UCSD-AML1 (cell line): Measurements from ENCODE around the gene SAMD8.

ENCODE experiments used
- DNase-seq: peaks from one replicate; lab custom pipeline; 2025; ENCODE audit not compliant: unreplicated experiment; lab: John Stamatoyannopoulos, UW

SAMD8 gene

DNA sequence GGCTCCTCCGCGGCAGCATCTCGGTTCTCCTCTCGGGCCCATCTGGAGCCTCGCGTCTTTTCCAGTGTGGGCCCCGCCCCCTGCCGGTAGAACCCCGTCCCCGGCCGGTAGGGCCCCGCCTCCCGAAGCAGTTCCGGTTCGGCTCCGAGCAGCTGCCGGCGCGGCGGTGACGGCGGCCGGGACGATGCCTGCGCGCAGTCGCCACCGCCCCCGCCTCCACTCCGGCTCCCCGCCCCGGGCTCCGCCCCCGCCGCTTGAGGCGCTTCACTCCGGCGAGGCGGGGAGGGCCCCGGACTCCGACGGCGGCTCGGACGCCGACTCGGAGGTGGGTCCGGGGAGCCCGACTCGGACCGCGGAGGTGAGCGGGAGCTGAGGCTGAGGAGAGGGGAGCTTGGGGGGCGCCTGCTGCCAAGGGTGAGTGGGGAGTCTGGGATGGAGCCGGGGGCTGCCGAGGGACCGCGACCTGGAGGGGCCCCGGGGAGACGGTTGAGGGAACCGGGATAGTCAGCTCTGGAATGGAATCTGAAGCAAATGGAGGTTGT is at the start of gene SAMD8:
TSS of gene SAMD8 (plus strand) at position 292 of the 542 bp plus-strand sequence. CDS start 38,873 bp downstream, outside the sequence.
- peak; percentile 97 for DNase-seq

DNA sequence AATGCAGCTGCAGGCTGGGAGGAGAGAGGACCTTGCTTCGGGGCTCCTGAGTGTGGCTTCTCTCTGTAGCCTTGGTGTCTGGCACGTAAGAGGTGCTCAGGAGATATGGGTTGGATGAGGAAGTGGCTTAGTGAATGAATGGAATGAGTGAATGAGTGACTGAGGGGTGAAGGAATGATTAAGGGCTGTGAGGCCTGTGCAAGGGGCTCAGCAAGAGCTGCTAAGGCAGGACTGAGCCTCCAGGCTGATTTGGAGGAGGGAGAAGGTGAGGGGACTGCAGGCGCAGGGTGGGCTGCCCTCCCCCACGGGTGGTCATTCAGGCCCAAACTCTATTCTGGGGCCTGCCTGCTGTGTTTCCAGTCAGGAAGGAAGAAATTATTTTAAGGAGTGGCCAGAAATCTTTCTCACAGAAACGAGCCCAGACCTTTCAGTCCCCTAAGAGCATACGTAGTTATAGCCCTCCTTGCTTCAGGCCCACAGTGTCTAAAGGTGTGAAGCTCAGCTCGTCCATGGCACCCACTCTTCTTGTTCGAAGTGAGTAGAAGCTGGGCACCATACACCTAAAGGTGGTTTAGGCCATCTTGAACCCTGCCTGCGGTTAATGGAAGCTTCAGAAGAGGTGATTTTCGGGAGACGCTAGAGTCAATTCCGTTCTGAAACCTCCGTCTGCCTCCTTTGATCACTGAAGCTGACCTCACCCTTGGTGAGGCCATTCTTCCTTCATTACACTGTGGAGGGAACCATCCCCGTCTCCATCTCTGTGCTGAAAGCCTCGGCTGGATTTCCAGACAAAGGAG is 49.5 kb upstream of the SAMD8 start:
- DNase-seq = peak; percentile 49

DNA sequence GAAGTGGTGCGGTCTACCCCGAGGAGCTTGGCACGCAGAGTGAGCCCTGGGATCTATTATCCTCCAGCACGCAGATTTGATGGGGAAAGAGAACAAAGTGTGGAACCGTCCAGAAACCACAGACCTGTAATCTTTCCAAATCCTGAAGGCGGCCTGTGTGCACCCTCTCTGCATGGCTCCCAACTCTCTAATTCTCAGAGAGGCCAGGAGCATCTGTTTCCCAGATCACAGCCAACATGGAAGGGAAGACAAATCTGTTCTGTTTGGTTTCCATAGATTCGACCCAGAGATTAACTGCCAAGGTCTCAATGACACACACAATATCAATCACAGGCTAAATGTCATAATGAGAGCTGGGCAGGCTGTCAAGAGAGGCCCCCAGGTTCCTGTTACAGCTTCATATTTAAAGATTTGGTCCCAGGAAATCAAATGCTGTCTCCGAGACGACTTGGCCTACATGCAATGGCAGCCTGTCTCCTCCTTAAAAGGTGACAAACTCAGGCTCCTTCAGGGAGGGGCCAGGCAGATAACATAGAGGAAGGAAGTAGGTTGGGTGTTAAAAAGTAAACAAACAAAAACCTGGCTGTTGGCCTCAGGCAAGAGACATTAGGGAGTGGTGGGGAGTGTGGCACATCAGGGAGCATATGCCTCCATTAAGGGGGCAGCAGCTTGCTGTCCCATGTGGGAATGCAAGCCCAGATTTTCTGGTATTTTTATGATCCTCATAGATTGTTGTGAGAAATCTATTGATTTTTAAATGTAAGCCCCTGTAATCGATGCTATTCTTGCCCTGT is 48.8 kb upstream of the SAMD8 start:
- no peak for DNase-seq

DNA sequence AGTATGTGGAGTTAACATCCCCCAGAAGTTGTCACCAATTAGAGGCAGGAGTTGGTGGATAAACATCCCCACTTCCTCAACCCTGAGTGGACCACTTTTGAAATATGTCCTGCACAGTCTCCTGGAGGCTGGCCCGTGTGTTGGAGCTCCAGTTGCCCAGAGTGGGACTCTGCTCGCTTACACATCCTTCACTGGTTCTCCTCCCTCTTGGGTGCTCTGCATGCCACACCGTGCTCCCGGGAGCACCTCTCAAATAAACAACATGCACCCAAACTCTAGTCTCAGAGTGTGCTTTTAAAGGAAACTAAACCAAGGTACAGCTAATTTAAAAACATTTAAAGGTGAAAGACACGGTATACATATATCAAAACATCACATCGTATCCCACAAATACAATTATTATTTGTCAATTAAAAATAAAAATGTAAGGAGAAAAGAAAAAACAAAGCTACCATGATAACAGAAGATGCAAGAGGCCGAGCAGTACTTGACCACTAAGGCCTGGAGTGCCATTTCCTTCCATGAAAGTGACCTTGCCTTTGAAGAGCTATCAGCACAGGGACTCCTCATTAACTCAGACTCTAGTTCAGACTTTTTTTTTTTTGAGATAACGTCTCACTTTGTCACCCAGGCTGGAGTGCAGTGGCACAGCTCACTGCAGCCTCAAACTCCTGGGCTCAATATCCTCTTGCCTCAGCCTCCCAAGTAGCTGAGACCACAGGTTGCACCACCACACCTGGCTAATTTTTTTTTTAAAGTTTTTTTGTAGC is 47.8 kb upstream of the SAMD8 start:
- DNase-seq = no peak

DNA sequence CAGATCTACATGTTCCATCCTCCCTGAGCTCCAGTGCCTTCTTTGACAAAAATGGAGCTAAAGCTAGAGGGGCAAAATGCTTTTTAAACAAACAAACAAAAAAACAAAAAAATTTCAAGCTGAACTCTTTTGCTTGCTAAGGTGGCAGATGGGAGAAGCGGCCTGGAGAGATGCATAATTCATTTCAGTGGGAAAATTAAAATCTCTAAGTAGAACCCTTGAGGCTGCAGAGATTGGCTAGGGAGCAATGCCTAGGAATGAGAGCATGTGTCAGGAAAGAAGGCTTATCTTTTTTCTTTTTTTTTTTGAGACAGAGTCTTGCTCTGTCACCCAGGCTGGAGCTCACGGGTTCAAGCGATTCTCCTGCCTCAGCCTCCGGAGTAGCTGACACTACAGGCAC is 46.4 kb upstream of the SAMD8 start:
- DNase-seq = no peak

DNA sequence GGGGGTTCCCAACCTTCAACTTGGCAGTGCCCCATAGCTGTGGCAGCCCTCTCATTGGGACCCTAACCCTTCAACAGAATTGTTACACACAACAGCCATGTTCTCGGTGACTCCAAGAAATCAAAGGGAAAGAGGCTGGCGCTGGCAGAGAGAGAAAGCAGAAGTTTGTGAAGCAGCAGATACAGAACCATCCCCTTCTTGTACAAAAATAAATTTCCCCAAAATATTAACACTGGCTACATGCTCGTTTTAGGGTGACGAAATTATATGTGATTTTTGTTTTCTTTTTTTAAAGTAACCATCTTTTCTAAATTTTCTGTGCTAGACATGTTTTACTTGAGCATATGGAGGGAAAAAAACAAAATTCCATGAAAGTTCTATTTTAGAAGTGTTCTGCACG is 45.2 kb upstream of the SAMD8 start:
- no peak for DNase-seq

DNA sequence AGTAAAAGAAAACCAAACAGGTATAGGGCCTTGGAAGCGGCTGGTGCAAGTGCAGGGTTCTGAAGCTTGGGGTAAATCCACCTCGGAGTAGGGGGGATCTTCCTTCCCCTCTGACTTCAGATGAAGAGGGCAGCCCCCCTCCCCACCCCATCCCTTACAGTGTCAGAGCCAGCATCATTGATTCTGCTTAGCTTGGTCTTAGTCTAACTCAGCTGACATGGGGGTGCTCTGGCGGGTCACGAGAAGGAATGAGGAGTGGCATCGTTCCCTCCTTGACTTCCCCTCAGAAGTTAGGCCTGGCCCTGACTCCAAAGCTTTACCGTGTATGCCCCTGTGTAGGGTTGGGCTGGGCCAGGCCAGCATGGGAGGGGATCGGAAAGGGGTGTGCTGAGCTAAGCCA is 44.2 kb upstream of the SAMD8 start:
- no peak for DNase-seq

DNA sequence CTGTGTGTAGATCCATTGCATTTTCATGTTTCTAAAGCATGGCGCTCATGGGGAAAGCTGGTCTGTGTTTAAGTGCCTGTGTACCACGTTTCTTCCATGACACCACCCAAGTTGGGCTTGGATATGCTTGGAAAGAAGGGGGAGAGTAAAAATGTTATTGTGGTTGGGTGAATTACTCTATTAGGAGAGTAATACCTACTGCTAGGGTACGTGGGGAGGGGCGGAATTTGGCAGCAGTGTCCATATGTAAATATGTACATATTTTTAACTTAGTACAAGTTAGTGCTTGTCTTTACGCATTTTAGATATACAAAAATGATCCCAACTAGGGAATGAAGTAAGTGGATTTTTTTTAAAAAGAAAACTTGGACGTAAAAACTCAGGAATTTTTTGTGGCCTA is 42.9 kb upstream of the SAMD8 start:
- DNase-seq = no peak

DNA sequence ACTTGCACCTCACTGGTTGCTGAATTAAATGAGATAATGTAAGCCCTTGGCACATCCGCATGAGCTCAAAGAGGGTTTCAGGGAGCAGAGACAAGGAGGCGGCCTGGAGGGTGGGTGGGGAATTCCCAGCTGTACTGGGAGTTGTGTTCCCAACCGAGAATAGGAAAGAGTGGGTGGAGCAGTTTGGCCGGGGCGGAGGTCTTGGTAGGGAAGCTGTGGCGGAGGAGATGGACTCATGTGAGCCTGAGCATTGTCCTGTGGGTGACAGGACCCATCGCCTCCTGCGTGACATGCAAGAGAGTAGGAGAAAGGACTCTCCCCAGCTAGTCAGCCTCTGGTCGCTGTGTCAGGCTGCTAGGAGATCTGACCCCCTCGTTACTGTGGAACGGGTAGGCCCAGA is 41.0 kb upstream of the SAMD8 start:
- no peak for DNase-seq

DNA sequence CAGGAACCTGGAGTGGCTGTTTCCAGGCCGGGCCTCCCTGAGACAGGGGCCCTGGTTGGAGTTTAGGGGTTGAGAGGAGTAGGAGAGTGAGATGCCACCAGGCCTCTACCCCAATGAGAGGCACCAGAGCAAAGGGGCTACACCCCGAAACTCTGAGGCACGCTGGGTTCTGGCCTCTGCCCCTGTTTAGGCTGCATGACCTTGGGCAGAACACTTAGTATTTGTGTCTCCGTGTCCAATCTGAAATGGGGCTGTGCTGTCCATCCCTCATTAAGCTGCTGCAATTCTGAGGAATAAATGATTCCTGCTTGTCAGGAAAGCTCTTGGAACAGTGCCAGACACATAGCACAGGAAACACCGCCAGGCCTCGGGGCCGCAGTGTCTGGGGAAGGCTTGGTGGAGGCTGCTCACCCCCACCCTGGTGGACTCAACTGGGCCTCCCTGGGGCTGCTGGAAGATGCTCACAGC is 40.5 kb upstream of the SAMD8 start:
- DNase-seq = peak; percentile 22

DNA sequence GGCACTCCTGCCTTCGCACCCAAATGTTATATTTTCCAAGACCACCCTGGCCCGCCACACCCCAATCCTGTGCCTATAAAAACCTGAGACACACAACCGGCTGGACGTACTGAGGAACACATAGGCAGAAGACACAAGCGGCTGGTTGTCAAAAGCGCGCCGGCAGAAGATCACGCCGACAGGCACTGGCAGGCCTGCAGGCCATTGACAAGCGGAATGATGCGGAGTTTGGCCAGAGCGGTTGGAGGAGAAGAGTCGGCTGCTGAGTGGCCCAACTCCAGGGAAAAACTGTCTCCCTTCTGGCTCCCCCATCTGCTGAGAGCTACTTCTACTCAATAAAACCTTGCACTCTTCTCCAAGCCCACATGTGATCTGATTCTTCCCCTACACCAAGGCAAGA is 39.7 kb upstream of the SAMD8 start:
- no peak for DNase-seq

DNA sequence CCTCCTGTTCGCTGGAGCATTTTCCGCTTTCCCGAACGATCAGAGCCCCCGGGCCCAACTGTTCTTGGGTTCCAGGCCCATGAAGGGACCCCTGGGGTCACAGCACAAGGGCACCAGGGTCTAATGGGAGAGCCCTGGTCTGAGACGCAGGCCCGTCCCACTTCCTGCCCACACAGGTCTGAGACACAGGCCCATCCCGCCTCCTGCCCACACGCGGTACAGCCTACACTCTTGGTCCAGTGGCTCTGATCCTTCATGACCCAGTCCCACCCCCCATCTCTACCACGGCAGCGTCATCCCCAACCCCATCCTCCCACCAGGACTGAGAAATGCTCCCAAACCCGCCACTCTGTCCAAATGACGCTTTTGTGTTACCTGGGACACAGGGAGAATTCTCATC is 38.7 kb upstream of the SAMD8 start:
- no peak for DNase-seq

DNA sequence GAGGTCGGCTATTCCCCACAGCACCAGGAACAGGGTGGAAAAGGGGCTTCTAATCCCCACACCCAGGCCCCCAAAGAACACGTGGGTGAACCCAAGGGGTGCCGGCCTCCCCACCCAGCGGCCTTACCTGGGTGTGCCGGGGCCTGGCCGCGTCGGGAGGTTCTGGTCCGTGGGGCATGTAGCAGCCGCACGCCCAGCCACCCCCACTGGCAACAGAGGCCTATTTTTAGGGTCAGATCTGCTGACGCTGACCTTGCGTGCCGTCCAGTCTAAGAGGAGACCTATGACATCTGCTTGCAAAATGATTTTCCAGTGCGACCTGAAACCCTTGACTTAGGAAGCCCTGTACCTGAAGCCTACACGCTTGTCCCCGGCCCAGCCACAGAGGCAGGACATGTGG is 38.0 kb upstream of the SAMD8 start:
- DNase-seq = no peak

DNA sequence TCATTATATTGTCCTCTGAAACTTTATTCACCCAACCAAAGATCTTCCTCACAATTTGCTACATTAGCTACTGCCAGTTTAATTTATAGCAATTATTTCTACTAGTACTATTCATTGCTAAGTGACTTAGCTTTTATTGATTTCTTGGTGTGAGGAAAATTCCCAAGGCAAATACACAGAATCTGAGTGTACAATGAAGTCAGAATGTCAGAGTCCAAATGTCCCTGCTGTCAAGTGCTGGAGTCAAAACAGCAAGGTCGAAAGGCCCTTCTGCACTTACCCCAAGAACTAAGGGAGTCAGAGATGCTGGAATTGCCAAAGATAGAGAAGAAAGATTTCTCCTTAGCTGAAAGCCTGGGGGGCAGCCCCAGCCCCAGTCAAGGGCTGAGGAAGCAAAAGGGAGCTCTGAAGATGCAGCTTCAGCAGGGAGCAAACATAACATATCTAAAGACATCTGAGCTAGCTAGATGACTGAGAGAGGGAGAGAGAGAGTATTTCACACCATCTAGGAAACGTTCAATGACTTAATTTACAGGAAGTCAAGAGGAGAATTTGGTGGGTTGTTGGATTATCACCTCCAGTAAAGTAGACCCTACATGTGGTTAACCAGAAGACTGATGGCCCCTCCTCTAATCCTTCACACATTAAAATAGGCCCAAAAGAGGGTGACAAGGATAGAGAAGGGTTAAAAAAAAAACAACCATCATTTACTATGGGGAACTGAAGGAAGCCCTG is 36.6 kb upstream of the SAMD8 start:
- no peak for DNase-seq

DNA sequence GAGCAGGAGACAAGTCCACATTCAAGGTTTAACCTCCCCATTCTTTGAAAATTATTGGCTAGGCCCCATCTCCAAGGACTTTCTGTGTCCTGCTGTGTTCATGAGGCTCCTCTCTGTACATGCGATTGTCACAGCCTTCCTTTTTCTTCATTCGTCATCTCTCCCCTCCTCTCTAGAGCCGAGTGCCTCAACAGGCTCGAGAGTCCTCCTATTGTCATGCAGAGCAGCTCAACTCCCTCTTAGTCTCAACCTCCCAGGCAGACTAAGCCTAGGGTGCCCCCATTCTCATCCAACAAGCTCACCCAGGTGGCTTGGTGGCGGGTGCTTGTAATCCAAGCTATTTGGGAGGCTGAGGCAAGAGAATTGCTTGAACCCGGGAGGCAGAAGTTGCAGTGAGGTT is 35.1 kb upstream of the SAMD8 start:
- no peak for DNase-seq

DNA sequence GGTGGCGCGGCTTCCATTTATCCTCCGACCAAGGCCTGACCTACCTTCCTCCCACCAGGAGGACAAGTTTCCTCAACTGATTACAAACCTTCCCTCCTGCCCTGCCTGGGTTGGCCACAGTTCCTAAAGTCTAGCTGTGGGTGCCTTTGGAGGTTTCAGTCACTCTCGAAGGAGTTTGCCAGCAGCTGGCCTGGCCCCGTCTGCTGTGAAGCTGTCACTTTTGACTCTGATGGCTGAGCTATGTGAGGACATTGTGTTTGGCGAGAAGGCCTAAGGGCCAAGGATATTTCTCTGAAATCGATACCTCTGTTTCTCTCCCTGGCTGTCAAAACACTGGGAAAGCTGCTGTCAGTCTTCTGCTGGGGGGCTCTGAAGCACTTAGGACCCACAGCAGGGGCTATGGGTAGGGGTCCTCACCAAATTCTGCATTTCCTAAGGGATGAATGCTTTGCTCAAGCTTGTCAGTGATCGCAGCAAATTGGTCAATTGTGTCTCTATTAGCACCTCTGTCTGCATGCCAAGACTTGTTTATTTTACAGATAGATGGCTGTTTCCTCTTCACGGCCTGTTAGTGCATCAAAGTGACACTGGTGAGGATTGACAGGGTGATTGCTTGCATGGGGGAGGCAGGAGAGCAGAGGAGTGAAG is 31.9 kb upstream of the SAMD8 start:
- no peak for DNase-seq

DNA sequence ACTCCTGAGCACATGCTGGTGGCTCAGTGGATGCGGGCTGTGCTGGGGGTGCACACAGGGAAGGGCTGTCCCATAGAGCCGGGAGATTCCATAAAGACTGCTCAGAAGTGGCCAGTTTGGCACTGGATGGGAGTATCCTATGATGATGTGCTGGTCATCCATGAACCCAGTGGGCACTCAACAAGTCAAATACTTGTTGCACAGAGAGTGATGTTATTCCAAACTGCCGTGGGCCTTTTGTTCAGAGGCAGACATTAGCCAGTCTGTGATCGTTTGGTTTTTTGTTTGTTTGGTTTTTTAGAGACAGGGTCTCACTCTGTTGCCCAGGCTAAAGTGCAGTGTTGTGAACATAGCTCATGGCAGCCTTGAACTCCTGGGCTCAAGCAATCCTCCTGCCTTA is 30.9 kb upstream of the SAMD8 start:
- no peak for DNase-seq

DNA sequence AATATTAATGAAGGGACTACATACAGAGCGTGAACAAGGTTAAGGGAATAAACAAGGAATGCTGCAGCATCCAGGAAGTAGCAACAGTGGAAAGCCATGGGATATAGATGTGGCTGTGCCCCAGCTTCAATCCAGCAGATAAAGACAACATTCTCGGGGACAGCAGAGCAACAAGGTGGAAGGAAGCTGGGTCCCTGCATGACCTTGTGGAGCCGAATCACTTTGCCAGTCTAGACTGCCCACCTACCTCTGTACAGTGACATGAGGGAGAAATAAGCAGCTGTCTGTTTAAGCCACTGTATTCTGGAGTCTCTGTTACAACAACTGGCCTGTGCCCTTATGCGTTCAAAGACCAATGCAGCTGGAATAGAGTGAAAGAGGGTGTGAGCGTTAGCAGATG is 30.1 kb upstream of the SAMD8 start:
- DNase-seq = no peak

DNA sequence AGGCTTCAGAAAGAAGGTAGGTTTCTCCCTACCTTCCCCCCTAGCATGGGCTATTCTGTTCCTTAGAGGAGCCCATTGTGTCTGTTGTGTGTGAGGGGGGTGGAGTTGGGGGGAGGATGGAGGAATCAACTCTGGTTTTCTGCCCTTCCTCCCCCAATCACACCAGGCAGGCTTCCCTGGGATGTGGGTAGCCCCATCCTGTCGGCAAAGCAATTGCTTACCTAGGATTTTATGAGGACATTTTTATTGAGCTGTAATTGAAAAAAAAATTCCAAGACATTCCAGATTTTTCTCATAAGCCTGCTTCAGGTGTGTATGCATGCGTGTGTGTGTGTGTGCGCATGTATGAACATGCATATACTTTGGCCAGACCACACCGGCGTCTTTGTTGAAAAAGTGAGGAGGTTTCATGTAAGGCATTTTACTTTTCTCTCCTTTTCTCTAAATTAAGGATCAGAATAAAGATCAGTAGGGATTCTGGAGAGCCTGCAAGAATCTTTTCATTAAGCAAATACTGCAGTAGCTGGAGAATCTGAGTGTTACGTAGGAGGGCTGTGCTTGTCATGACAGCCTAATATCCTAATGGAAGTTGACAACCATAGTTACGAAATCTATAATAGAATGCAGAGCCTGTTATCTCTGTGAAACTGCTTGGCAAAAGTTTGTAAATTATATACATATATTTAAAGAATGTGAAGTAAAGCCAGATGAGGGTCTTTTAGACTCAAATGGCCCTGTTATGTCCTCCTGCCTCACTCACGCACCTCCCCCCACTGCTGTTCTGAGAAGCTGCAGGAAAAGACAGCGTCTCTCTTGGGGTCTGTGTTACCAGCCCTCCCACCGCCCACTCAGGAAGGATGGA is 27.3 kb upstream of the SAMD8 start:
- peak; percentile 16 for DNase-seq
